RWPE2 (cell line): ENCODE results near the gene CCSER2.

Experiments used
- ATAC-seq: fragments of 200-7000 bp; cut with Tn5 transposase; 3 replicates; pipeline ENCODE4 v1.9.1; 2021; ENCODE audit warnings: low read depth
- DNase-seq: peaks from one replicate; pipeline ENCODE4 v3.0.0-alpha.2; 2020; ENCODE audit warnings: low spot score
- H3K27ac ChIP-seq: fragments of 450-650 bp; 2 replicates; pipeline ENCODE4 v1.5.1; 2017; ENCODE audit warnings: mild to moderate bottlenecking; ENCODE audit not compliant: poor library complexity, severe bottlenecking
- H3K27me3 ChIP-seq: fragments of 250-450 bp; sonication (Bioruptor Pico); 2 replicates; pipeline ENCODE4 v1.5.1; 2021; ENCODE audit warnings: mild to moderate bottlenecking, moderate library complexity; ENCODE audit not compliant: insufficient read depth, poor library complexity, severe bottlenecking
- H3K36me3 ChIP-seq: fragments of 250-450 bp; sonication (Bioruptor Pico); 2 replicates; pipeline ENCODE4 v1.5.1; 2020; ENCODE audit warnings: low read depth, mild to moderate bottlenecking, moderate library complexity
- H3K4me1 ChIP-seq: fragments of 250-450 bp; sonication (Bioruptor Pico); 2 replicates; pipeline ENCODE4 v1.5.1; 2021; ENCODE audit warnings: mild to moderate bottlenecking, moderate library complexity; ENCODE audit not compliant: insufficient read depth, poor library complexity, severe bottlenecking
- H3K4me3 ChIP-seq: fragments of 250-450 bp; sonication (Bioruptor Pico); 2 replicates; pipeline ENCODE4 v1.5.1; 2021; ENCODE audit warnings: mild to moderate bottlenecking, moderate library complexity; ENCODE audit not compliant: severe bottlenecking
- H3K9me3 ChIP-seq: fragments of 250-450 bp; sonication (Bioruptor Pico); 2 replicates; pipeline ENCODE4 v1.5.1; 2021; ENCODE audit warnings: mild to moderate bottlenecking, moderate library complexity; ENCODE audit not compliant: severe bottlenecking
- TF ChIP-seq, protein P1 (sequence below): fragments of 450-650 bp; IDR thresholded peaks from one replicate; pipeline ENCODE4 v1.5.1; 2017; ENCODE audit warnings: mild to moderate bottlenecking, moderate library complexity; ENCODE audit not compliant: poor library complexity, severe bottlenecking

Gene CCSER2

DNA sequence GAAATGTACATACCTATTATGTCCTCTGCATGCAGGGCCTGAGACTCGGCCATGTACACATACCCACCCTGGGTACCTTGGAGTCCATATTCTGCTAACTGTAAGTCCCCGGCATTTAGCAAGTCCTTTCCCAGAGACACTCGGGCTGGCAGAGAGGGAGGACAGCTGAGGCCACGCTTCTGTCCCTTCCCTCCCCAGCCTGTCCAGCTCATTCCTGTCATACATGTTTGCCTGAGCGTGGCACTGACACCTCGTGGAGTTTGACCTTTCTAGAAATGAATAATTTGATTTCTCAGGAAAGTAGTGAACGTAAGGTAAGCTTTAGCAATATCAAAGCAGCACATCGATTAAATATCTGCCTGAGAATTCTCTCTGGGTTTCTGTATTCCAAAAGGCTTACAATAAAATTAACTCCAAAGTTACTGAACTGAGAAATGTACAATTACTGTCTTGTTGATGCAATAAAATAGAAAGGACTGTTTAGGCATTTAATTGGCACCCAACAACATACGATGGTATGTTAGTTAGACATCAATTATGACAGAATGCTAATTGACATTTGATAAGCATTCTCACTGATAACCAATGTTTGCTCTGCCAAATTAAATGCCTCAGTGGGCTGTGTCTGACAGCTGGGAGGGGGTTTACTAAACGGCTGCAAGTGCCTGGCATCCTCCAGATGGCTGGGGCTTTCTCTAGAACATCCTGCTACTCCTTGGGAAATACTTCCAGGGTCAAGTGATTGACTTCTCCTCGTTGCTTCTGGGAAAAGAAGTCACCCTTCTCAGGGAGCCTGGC, 221.2 kb downstream of the CCSER2 start:
- TF ChIP-seq, protein P1, sequence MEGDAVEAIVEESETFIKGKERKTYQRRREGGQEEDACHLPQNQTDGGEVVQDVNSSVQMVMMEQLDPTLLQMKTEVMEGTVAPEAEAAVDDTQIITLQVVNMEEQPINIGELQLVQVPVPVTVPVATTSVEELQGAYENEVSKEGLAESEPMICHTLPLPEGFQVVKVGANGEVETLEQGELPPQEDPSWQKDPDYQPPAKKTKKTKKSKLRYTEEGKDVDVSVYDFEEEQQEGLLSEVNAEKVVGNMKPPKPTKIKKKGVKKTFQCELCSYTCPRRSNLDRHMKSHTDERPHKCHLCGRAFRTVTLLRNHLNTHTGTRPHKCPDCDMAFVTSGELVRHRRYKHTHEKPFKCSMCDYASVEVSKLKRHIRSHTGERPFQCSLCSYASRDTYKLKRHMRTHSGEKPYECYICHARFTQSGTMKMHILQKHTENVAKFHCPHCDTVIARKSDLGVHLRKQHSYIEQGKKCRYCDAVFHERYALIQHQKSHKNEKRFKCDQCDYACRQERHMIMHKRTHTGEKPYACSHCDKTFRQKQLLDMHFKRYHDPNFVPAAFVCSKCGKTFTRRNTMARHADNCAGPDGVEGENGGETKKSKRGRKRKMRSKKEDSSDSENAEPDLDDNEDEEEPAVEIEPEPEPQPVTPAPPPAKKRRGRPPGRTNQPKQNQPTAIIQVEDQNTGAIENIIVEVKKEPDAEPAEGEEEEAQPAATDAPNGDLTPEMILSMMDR, result no peak
- H3K9me3 ChIP-seq, result peaks cover 3% of the 10 kb centered on the region
- no peak for DNase-seq
- H3K4me1 ChIP-seq, result no peaks in the 10 kb centered on the region
- no peak for ATAC-seq
- no peaks in the 10 kb centered on the region for H3K36me3 ChIP-seq
- no peak overlapping the region for H3K27ac ChIP-seq
- no peaks in the 10 kb centered on the region for H3K27me3 ChIP-seq
- no peak overlapping the region for H3K4me3 ChIP-seq

DNA sequence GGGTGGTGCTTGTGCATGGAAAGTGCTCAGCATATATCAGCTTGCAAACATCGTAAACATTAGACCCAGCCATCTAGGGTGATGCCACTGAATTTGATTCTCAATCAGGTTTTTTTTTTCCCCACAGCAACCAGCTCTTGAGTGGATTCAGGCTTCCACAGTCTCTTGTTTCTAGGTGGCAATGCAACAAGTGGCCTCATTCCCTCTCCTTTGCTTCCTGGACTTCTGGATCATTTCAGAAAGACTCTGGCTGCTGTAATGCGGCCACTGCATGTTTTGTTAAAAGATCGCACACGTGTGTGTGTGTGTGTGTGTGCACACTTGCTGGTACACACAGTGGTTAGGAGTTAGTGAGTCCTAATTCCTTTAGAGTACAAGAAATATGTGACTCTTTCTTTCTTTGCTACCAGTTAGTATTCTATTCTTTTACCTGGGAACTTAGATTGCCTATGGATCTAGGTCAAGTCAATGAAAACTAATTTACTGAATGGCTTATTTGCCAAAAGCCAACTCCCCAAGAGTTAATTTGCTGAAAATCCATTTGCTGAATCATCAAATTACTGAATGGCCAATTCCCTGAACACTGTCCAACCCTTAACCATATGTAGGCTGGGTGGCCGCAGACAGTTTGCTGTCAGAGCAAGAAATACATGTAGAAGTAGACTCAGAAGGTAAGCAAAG, 222.5 kb downstream of the CCSER2 start:
- TF ChIP-seq, protein P1, result no peak
- ATAC-seq (no peak), DNase-seq (no peak)
- Histone ChIP-seq H3K27ac (no peak overlapping the region), H3K4me3 (no peak overlapping the region), H3K36me3 (no peaks in the 10 kb centered on the region), H3K4me1 (no peaks in the 10 kb centered on the region), H3K9me3 (peaks cover 3% of the 10 kb centered on the region), H3K27me3 (no peaks in the 10 kb centered on the region)

DNA sequence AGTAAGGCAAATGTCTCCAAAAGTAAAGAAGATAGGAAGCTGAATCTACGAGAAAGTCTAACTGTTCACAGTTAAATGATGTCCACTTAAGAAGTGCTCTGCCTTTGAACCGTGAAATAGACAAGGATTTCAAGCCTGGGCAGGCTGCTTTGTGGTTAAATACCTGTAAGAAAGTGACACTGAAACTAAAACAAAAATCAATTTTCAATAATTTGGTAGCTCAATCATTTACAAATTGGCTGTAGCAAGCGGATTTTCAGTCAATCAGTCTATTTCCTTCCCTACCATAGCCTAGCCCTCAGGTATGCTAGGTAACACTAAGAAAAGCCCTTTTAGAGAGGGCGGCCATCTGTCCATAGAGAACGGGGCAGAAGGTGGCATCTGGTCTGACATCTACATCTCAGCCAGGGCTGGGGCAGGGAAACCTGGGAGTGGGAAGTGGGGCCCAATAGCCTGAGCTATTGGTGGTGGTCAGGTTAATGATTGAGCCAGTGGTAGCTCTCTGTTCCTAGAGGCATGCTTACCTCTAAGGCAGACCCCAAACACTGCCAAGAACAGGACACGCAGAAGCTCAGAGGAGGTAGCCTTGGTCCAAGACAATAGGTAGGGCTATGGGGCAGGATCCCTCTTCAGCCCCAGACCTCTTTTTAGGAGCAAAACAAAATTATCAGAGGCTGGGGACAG, 223.2 kb downstream of the CCSER2 start:
- Histone ChIP-seq H3K27me3 (no peaks in the 10 kb centered on the region), H3K4me1 (no peaks in the 10 kb centered on the region), H3K9me3 (peaks cover 3% of the 10 kb centered on the region), H3K36me3 (no peaks in the 10 kb centered on the region), H3K27ac (no peak overlapping the region), H3K4me3 (no peak overlapping the region)
- DNase-seq, result no peak
- TF ChIP-seq, protein P1, result no peak
- no peak for ATAC-seq

DNA sequence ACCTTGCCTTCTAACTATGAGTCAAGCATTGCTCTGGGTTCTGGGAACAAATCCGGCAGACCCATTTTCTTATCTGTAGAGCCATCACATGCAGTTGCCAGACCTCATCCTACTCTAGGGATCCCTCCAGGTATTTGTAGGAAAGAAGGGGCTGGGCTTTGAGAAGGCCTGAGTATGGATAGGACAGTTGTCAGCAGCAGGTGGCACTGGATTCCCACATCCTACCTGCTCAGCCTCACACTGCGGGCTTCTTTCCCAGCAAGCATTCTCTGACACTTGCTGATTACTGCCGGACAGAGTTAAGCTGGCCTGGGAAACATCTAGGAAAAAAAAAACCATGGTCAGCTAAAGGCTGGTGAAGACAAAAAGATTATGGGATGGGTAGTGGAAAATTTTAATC, 224.1 kb downstream of the CCSER2 start:
- TF ChIP-seq, protein P1, result no peak
- Histone ChIP-seq H3K27ac (no peak overlapping the region), H3K4me3 (no peak overlapping the region), H3K4me1 (no peaks in the 10 kb centered on the region), H3K27me3 (no peaks in the 10 kb centered on the region), H3K9me3 (peaks cover 3% of the 10 kb centered on the region), H3K36me3 (no peaks in the 10 kb centered on the region)
- DNase-seq (no peak), ATAC-seq (peak; percentile 48; the same call in 2 of the 3 replicates)
